GM18499 (cell line): Measurements from ENCODE around the gene VIL1.

Source experiments
- ATAC-seq: cut with Tn5 transposase; IDR thresholded peaks from one replicate; pipeline ENCODE4 v1.9.1; 2021; ENCODE audit warnings: moderate number of reproducible peaks; ENCODE audit not compliant: insufficient read depth, unreplicated experiment

The VIL1 gene

GRCh38 chr2:218479595-218479994, 60.7 kb downstream of the VIL1 start:
- ATAC-seq = no peak

GRCh38 chr2:218482651-218483050, 63.7 kb downstream of the VIL1 start:
- ATAC-seq = no peak

- ATAC-seq = no peak
Observed at GRCh38 chr2:218485986-218486667, 67.2 kb downstream of the VIL1 start.

- ATAC-seq = no peak
Observed at GRCh38 chr2:218500501-218501060, 81.7 kb downstream of the VIL1 start.

GRCh38 chr2:218501665-218502064, 82.7 kb downstream of the VIL1 start:
- ATAC-seq = no peak
